GM12878 (cell line): Measurements from ENCODE around the gene FOXN4. TPM values are rescaled to one million over a fixed set of nuclear protein-coding genes. Genes with fewer than 3 reads are reported as not detected.

Experiments
- ATAC-seq: fragments of 200-7000 bp; cut with Tn5 transposase; 3 replicates; pipeline ENCODE4 v1.9.1; 2020; ENCODE audit warnings: mild to moderate bottlenecking, moderate library complexity
- BruUV-seq: library from RNA; stranded (reverse); fragments of 400-500 nt; replicated peaks from 2 replicates; lab custom pipeline; 2021; lab: Mats Ljungman, UMichigan
- CTCF ChIA-PET: fragments of 300-600 bp; sonication (Branson Sonifier 250); formaldehyde crosslinking; extraction: SDS; loops from one replicate; lab custom pipeline; 2021; ENCODE audit warnings: inconsistent platforms; lab: Yijun Ruan, JAX
- POLR2A ChIA-PET: fragments of 350-600 bp; formaldehyde crosslinking; extraction: SDS; loops from one replicate; lab custom pipeline; 2021; ENCODE audit warnings: inconsistent platforms; lab: Charles Lee
- RAD21 ChIA-PET: fragments of 300-600 bp; sonication (Branson Sonifier 250); formaldehyde crosslinking; loops from one replicate; lab custom pipeline; 2023; ENCODE audit warnings: antibody characterized with exemption; ENCODE audit not compliant: unreplicated experiment; lab: Charles Lee
- SMC1A ChIA-PET: fragments of 300-600 bp; sonication (Branson Sonifier 250); formaldehyde crosslinking; loops from one replicate; lab custom pipeline; 2023; ENCODE audit not compliant: unreplicated experiment, uncharacterized antibody; lab: Charles Lee
- DNase-seq: peaks from one replicate; pipeline ENCODE4 v3.0.0-alpha.2; 2011; ENCODE audit warnings: low read depth, low spot score
- FAIRE-seq: peaks from 3 replicates; lab custom pipeline; 2011; peaks lifted over from hg19 to GRCh38; lab: Jason Lieb, UNC
- H2AFZ ChIP-seq: 2 replicates; pipeline ENCODE4 v1.6.0; 2011; ENCODE audit warnings: low read depth, low read length, control low read depth; ENCODE audit not compliant: control insufficient read depth
- H3K27ac ChIP-seq: 2 replicates; pipeline ENCODE4 v1.5.1; 2011; ENCODE audit warnings: control low read depth; ENCODE audit not compliant: control insufficient read depth, insufficient read depth
- H3K27me3 ChIP-seq, 2 experiments: replicated peaks in 1 of 2; 2 replicates each; pipeline versions ENCODE4 v1.6.0 to v1.6.1; 2011; ENCODE audit warnings: low read length in 1 of 2; ENCODE audit not compliant: control insufficient read depth in 2 of 2, insufficient read depth in 2 of 2
- H3K36me3 ChIP-seq, 2 experiments: 2 replicates each; pipeline ENCODE4 v1.5.1; 2011; ENCODE audit warnings: low read length in 1 of 2; ENCODE audit not compliant: control insufficient read depth in 2 of 2, insufficient read depth in 2 of 2
- H3K4me1 ChIP-seq: 2 replicates; pipeline ENCODE4 v1.6.1; 2011; ENCODE audit warnings: mild to moderate bottlenecking, low read length, moderate library complexity, mixed read lengths; ENCODE audit not compliant: control insufficient read depth, insufficient read depth
- H3K4me2 ChIP-seq: 2 replicates; pipeline ENCODE4 v1.6.0; 2011; ENCODE audit warnings: control low read depth; ENCODE audit not compliant: control insufficient read depth, insufficient read depth
- H3K4me3 ChIP-seq: fragments of 200-600 bp; sonication (generic); 2 replicates; pipeline ENCODE4 v1.5.1; 2016
- H3K79me2 ChIP-seq: 2 replicates; pipeline ENCODE4 v1.6.0; 2011; ENCODE audit warnings: low read length; ENCODE audit not compliant: control insufficient read depth, insufficient read depth
- H3K9ac ChIP-seq: 2 replicates; pipeline ENCODE4 v1.8.0; 2011; ENCODE audit warnings: low read length, control low read depth, mixed read lengths; ENCODE audit not compliant: control insufficient read depth, insufficient read depth
- H3K9me3 ChIP-seq: replicated peaks from 3 replicates; pipeline ENCODE4 v1.5.1; 2011; ENCODE audit warnings: mild to moderate bottlenecking, low read length; ENCODE audit not compliant: control insufficient read depth, insufficient read depth
- H4K20me1 ChIP-seq: 2 replicates; pipeline ENCODE4 v1.6.0; 2011; ENCODE audit not compliant: control insufficient read depth, insufficient read depth
- ATF7 ChIP-seq: fragments of 450-650 bp; IDR thresholded peaks from 2 replicates; pipeline ENCODE4 v1.6.1; 2016; ENCODE audit warnings: low read depth, mild to moderate bottlenecking
- HDGF ChIP-seq: fragments of 450-650 bp; IDR thresholded peaks from 2 replicates; pipeline ENCODE4 v1.6.1; 2016; ENCODE audit warnings: antibody characterized with exemption
- IKZF2 ChIP-seq, 2 experiments: fragments of 450-650 bp; IDR thresholded peaks; 2 replicates each; pipeline ENCODE4 v1.6.1; 2017; ENCODE audit warnings: mild to moderate bottlenecking in 2 of 2, moderate library complexity in 2 of 2
- NR2C1 ChIP-seq: fragments of 450-650 bp; IDR thresholded peaks from 2 replicates; pipeline ENCODE4 v1.6.1; 2017; ENCODE audit warnings: antibody characterized with exemption, mild to moderate bottlenecking, moderate library complexity
- PKNOX1 ChIP-seq: fragments of 450-650 bp; IDR thresholded peaks from 2 replicates; pipeline ENCODE4 v1.6.1; 2016; ENCODE audit warnings: mild to moderate bottlenecking
- POLR2AphosphoS2 ChIP-seq: IDR thresholded peaks from 2 replicates; pipeline ENCODE4 v1.6.1; 2011; ENCODE audit warnings: low read depth, mild to moderate bottlenecking, low read length, improper control_type of control experiment, moderate library complexity
- SREBF2 ChIP-seq: IDR thresholded peaks from 2 replicates; pipeline ENCODE4 v1.6.1; 2012; ENCODE audit warnings: mild to moderate bottlenecking, low read length
- WGBS: methylation state at CpG from one replicate; pipeline ENCODE4 v1.1.6; 2016; ENCODE audit warnings: low lambda C conversion rate; ENCODE audit not compliant: insufficient replicate concordance, insufficient coverage; ENCODE audit errors: missing lambda C conversion rate; 5-methylcytosine and 5-hydroxymethylcytosine counted together
- in situ Hi-C: fragments of 300-500 bp; cut with MboI; formaldehyde crosslinking; loops from 9 replicates; pipeline ENCODE4 v1.14.3; 2018; ENCODE audit warnings: mixed read lengths
- intact Hi-C: fragments of 100-400 bp; cut with micrococcal nuclease; formaldehyde crosslinking; loops from one replicate; pipeline ENCODE4 v1.14.2; 2022; ENCODE audit not compliant: unreplicated experiment
- polyA plus RNA-seq, 11 experiments: library from polyadenylated mRNA; depleted of rRNA in 4 of 11; unstranded in 6 of 11; stranded (reverse) in 5 of 11; fragments of >200 nt; fragmentation: Nextera tagmentation in 4 of 11; fragmentation: Illumina TruSeq in 1 of 11; extraction: Ambion mirVana in 4 of 11; extraction: Trizol in 1 of 11; gene quantifications; 1 replicate in 1 of 11; 2 replicates in 10 of 11; pipeline versions ENCODE4 v1.2.1 to v1.2.3, GENCODE V29; 2011 to 2016; ENCODE audit warnings: inconsistent platforms in 2 of 11, missing spikeins in 2 of 11, low read depth in 1 of 11
- total RNA-seq, 4 experiments: library from RNA; depleted of rRNA in 3 of 4; stranded (reverse); fragments of >200 nt in 3 of 4; fragmentation: Illumina TruSeq in 1 of 4; extraction: Trizol in 1 of 4; gene quantifications; 2 replicates each; pipeline versions ENCODE4 v1.2.1 to v1.2.3, GENCODE V29; 2013 to 2021

Gene FOXN4
- total and polyA plus RNA-seq, 10 of the 15 experiments (the other 5 are each of a cell fraction or from before 2014, with no cell fraction given), result not detected

GRCh38 chr12:109270494-109270893 lies 38.6 kb downstream of the FOXN4 start:
- TF ChIP-seq IKZF2 (IDR thresholded peaks at IDR 0.05) (no peak), POLR2AphosphoS2 (no peak)
- TF ChIP-seq, all 136 proteins: peak for 0
- no peak for ATAC-seq
- no peak for FAIRE-seq
- ChIA-PET RAD21 (no interaction called here), POLR2A (no interaction called here), SMC1A (no interaction called here), CTCF (interaction anchor here (0.6 kb wide), 1 partner anchor 1017 kb away, joined by 3 read pairs; no protein-coding TSS in a partner anchor)
- intact Hi-C loops (no loop called here), in situ Hi-C loops (no loop called here)
- no peaks in the 10 kb centered on the region for H3K36me3 ChIP-seq
- H3K9ac ChIP-seq, result no peak overlapping the region
- DNase-seq, result no peak
- no peaks in the 10 kb centered on the region for H3K4me1 ChIP-seq
- H3K9me3 ChIP-seq, result no peaks in the 10 kb centered on the region
- H2AFZ ChIP-seq, result no peak overlapping the region
- H4K20me1 ChIP-seq, result no peaks in the 10 kb centered on the region
- no peak overlapping the region for H3K4me3 ChIP-seq
- BruUV-seq, result no TSS peak
- no peaks in the 10 kb centered on the region; a peak in 2 of 4 replicates for H3K27me3 ChIP-seq
- 0% methylated on average over 1 of the region's 1 CpG for WGBS
- H3K79me2 ChIP-seq, result no peaks in the 10 kb centered on the region
- H3K27ac ChIP-seq, result no peak overlapping the region
- H3K4me2 ChIP-seq, result no peak overlapping the region

- 19% methylated on average over 3 of the region's 3 CpGs for WGBS
- no TSS peak for BruUV-seq
- ChIA-PET CTCF (no interaction called here), SMC1A (interaction anchor here (0.7 kb wide), 1 partner anchor 120 kb away, joined by 4 read pairs; no protein-coding TSS in a partner anchor), POLR2A (no interaction called here), RAD21 (no interaction called here)
- Histone ChIP-seq H3K9me3 (no peaks in the 10 kb centered on the region), H3K9ac (no peak overlapping the region), H3K4me2 (no peak overlapping the region), H3K27me3 (no peaks in the 10 kb centered on the region; a peak in 1 of 4 replicates), H3K4me1 (no peaks in the 10 kb centered on the region), H3K4me3 (no peak overlapping the region), H3K36me3 (no peaks in the 10 kb centered on the region; a peak in 1 of 4 replicates), H4K20me1 (no peaks in the 10 kb centered on the region), H3K79me2 (no peaks in the 10 kb centered on the region), H2AFZ (no peak overlapping the region), H3K27ac (no peak overlapping the region)
- DNase-seq (no peak), FAIRE-seq (no peak), ATAC-seq (no peak)
- intact Hi-C loops, result no loop called here
- in situ Hi-C loops, result loop anchor here (5.0 kb wide), 1 partner anchor 118 kb away; no protein-coding TSS in a partner anchor
- TF ChIP-seq HDGF (no peak), ATF7 (no peak), SREBF2 (no peak), PKNOX1 (no peak), NR2C1 (no peak)
- TF ChIP-seq, all 136 proteins: peak for 0
Measured at GRCh38 chr12:109269428-109269827, 39.7 kb downstream of the FOXN4 start.
